HG03558 (cell line): Measurements from ENCODE around the gene CENPU.
"Not testable (repeated sequence)": the region's sequence is repeated elsewhere in the genome, so short reads cannot be mapped to it uniquely, and the experiment has no call there.

Experiments used
- ATAC-seq: cut with Tn5 transposase; IDR thresholded peaks from one replicate; pipeline ENCODE4 v1.9.1; 2021; ENCODE audit warnings: moderate number of reproducible peaks; ENCODE audit not compliant: unreplicated experiment; ENCODE audit errors: extremely low read depth

CENPU gene

DNA sequence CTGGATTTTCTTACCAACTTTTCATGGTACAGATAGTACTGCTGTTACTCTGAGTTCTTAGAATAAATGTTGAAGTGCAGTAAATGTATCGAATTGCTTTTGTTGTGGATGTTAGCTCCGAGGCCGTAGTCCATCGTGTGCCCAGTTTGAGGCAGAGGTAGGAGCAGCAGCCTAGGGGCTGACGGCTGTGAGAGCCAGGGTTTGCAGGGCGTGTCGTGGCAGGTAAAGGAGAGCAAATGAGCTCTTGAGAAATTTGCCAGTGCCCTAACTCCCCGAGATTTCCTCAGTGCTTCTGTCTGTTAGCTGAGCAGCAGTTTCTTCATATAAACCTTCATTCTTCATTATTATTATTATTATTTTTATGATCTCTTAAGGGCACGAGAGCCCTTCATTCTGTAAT is 62.8 kb downstream of the CENPU start:
- ATAC-seq, result no peak

DNA sequence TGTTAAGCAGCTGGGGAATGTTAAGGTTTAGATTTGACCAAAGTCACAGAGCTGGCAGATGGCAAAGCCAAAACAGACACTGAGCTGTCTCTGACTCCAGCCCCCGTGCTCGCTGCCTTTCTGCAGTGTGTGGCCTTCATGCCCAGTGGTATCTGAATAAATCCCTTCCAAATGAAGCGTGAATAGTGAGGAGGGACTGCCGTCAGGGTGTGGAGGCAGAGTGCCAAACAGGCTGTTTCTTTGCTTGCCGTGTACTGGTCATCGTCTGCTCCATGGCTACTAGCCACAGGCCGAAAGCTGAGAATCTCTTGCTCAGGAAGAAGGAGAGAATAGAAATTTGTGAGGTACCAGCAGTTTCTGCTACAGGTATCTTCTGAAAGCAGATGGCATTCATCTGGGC is 64.6 kb downstream of the CENPU start:
- ATAC-seq, result no peak

DNA sequence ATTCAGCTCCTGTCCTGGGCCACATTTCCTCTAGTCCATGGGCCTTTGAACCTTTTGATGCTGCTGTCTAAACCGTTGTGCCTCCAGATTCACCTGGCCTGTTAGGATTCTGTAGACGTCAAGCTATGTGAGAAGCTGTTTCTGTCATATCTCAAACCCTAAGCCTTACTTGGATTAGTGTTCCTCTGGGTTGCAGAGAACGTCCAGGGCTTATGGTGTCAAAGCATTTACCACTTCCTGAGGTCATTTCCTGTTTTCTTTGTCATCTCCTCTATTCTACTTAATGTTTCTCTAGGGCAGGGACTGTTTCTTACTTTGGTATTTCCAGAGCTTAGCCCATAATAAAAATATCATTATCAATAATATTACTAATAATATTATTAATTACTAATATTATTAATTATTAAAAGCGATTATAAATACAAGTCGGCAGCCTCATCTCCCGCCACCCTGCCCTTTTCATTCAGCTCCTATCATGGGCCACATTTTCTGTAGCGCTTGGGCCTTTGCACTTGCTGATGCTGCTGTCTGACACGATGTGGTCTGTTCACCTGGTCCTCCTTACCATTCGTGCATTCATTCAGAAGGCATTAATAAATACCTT is 65.3 kb downstream of the CENPU start:
- no peak for ATAC-seq

DNA sequence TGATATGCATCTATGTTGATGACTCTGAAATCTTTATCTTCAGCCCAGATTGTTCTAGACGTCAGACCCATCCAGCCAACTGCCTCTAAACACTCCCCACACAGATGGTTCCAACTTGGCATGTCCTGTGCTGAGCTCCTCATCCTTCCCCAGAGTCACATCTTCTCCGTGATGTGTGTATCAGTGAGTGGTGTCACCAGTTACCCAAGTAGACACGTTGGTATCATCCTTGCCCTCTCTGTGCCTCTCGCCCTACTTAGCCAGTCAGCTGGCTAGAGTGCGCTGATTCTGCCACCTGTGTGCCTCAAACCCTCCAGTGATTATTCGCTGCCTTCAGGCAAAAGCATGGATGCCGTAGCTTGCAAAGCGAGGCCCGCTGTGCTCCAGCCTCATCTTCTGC is 65.8 kb downstream of the CENPU start:
- no peak for ATAC-seq

DNA sequence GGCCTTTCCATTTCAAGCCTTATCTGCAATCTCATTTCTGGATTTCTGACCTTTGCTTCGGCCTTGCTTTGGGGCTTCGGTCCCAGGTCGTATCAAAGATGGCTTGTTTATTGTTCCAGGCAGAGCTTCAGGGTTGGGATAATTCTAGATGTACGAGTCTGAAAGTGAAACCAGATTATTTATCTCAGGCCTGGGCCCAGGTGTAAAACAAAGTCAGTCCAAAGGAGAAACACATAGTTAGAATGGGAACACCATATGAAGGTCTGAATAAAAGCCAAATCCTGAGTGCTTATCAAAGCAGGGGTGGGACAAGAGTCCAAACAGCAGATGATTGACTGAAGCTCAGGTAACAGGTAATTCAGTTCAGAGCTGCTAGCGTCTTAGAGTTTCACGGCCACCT is 67.2 kb downstream of the CENPU start:
- ATAC-seq, result no peak

DNA sequence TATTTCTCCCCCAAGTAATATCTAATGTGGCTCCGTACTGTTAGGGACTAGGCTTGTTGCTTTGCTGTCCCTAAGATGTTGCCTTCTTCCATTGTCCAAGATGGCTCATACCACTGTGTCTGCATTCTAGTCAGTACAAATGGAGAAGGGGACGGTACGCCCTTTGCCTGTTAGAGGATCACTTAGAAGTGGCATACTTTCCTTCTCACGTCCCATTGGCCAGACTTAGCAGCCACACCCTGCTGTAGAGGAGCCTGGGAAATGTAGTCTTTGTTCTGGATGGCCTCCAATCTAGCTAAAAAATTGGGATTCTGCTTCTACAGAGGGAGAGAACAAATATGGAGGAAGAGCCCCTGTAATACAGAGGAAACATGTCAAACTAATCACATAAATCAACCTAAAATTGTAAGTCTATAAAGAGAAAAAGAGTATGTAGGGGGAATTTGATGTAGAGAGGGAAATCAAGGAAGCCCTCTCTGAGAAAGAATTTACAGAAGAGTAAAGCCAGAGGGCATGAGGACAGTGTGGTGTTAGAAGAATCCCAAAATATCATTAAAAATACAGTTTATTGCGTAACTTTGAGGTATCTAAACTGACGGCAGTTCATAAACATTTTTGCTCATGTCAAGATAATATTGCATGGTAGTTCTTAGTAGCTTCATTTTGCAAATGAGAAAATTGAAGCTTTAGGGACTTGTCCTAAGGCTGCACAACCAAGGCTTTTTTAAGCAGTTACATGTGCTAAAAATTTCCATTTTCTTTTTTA is 69.3 kb downstream of the CENPU start:
- no peak for ATAC-seq

DNA sequence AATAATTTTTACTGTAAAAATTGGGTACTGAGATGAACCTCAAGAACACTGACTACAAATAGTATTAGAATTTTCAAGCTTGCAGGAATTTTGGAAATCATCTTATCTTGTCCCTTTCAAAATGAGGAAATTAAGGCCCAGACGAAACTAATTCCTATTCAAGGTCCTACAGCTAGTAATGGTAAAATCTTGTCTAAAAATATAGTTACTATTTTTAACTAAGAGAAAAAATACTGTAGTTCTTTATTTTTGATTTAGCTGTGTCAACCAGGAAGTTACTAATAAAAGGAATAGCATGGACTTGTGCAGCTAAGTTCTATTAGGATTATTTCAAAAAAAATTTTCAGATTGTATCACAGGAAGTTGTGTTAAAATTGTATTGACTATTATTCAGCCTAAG is 71.7 kb downstream of the CENPU start:
- no peak for ATAC-seq

DNA sequence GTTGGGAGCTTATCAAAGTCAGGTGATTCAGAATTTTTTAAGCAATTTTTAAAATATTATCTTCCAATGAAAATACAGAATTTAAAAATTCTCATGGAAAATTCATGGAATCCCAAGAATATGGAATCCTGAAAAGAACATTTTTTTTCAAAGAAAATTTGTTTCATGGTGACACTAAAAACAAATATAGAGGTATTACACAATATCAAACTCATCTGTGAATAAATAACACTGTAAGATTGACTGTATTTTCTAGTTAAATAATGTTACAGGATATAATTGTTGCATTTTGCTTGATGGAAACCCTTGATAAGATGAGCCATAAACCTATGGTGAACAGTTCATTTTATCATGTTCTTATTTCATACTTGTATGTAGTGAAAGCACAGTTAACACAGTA is 72.9 kb downstream of the CENPU start:
- no peak for ATAC-seq

DNA sequence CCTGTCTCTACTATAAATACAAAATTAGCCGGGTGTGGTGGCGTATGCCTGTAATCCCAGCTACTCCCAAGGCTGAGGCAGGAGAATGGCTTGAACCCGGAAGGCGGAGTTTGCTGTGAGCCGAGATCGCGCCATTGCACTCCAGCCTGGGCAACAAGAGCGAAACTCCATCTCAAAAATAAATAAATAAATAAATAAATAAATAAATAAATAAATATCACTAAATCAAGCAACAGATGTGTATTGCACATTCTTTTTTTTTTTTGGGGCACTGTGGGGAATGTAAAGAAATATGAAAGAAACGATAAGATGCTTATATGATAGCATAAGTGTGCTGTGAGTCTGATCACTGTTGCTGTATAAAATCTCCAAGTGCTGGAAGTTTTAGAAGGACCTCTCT is 76.1 kb downstream of the CENPU start:
- ATAC-seq, result not testable (repeated sequence)

DNA sequence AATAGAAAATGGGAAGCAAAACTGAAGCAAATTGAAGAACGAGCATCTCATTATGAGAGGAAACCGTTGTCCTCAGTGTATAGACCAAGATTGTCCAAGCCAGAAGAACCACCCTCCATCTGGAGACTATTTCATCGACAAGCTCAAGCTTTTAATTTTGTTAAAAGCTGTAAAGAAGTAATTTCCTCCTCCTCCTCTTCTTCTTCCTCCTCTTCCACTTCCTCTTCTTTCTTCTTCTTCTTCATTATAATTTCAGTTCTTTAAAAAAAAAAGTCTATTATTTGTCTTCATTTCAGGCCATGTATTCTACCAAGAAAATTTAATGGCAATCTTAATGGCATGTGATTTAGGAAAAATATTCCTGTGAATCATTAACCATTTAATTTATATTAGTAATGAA is 76.8 kb downstream of the CENPU start:
- no peak for ATAC-seq

DNA sequence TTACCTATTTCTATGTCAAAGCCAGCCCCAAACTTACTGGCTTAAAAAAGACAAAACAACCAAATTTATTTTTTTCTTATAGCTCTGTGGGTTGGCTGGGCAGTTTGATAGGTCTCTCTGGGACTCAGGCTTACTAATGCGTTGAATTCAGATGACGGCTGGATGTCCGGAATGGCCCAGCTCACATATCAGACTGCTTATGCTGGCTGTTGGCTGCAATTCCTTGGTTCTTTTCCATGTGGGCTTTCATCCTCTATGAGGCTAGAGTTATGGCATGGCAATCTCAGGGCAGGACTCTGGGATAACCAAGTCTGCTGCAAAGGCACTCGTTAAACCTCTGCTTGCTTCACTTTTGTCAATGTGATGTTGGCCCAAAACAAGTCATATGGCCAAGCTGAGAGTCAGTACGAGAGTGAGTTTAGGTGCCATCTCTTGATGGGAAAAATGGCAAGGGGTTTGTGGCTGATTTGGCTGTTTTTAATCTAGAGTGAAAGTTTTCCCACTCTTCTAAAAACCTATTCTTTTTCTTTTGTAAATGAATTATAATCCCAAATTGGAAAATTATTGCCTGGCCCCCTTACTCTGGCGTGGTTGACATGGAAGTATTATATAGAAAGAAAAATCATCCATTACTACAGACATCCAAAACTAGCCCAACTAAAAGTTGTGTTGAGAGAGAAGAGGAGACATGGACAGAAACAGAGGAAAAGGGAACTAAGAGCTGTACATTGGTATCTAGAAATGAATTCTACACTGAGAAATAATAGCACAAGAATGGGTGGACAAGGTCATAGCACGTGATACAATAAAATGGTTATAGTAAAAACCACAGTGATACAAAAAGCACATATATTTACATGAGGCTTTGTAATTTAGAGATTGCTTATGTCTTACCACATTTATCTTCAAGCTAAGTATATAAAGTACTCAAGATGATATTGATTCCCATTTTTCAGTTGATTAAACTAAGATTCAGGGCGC is 77.7 kb downstream of the CENPU start:
- ATAC-seq, result no peak

DNA sequence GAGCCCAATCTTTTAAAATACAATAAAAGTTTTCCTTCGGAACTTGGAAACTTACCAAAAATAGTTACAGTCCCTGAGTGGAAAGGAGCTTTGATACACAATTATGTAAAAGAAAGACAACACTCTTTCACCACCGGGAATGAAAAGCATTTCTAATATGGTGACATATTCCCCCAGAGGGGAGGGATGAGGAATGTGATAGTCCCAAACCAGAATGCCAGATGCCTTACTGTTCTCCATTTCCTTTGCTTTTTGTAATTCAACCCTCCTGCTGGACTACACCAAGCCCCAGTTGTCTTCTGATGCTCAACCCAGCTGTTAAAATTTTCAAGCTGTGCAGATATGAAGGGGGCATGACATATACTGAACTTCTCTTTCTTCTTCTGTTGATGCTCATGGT is 80.2 kb downstream of the CENPU start:
- no peak for ATAC-seq

DNA sequence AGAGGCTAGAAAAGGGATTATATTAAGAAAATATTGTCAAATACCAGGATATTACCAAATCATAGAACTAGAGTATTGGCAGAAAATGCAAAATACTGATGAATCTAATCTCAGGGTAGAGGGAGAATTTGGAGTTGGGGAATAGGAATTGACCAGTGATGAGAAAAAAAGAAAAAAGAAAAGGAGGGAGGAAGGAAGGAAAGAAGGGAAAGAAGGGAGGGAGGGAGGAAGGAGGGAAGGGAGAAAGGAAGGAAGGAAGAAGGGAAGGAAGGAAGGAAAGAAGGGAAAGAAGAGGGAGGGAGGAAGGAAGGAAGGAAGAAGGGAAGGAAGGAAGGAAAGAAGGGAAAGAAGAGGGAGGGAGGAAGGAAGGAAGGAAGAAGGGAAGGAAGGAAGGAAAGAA is 81.2 kb downstream of the CENPU start:
- not testable (repeated sequence) for ATAC-seq

DNA sequence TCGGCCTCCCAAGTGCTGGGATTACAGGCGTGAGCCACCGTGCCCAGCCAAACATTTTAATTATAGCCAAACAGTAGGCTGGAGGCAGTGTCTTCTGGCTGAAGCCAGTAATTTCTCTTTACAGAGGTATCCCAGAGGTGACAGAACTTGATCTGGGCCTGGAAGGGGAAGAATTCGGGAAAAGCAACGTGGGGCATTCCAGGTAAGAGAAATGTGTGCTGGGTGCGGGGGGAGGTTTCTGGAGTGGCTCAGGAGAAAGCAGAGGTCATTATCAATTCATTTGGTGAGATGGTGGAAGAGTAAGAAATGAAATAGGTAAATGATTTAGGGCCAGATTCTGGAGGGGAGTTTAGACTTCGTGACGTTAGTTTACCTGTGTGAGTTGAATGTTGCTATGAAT is 82.0 kb downstream of the CENPU start:
- no peak for ATAC-seq

DNA sequence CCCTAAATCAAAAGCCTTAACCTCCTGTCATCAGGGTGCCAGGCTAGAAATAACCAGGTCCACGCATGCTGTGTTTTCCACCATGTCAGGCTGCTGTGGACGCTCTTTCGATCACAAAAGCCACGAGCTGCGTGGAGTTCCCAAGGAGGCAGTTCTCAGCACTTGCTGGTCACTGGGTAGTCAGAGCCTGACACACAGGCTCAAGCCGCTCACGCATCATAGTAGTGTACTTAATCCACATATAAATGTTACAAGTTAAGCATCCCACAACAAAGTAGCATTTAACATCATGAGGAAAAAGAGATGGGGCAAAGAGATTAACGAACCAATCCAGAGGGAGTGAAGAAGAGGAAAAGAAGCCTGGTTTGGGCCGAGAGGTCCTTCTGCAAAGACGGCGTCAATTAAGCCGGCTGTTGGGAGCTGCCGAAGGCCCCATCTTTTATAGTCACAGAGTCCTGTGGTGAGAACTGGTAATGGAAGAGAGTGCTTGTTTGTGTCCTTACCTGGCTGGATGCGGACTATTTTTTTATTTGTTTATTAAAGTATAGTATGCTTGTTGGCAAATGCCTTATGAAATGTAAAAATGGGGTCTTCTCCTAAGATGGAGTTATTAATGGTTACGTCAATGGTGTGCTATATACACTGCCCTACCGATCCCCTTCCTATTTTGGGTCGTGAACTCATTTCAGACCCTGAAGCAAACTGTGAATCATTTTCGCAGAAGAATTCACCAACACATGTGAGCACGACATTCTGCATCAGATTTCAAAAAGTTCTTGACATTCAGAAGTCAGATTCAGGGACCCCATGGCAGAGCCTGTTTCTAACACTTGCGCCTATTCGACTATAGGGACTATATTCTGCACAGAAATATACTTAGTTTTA is 83.7 kb downstream of the CENPU start:
- no peak for ATAC-seq

DNA sequence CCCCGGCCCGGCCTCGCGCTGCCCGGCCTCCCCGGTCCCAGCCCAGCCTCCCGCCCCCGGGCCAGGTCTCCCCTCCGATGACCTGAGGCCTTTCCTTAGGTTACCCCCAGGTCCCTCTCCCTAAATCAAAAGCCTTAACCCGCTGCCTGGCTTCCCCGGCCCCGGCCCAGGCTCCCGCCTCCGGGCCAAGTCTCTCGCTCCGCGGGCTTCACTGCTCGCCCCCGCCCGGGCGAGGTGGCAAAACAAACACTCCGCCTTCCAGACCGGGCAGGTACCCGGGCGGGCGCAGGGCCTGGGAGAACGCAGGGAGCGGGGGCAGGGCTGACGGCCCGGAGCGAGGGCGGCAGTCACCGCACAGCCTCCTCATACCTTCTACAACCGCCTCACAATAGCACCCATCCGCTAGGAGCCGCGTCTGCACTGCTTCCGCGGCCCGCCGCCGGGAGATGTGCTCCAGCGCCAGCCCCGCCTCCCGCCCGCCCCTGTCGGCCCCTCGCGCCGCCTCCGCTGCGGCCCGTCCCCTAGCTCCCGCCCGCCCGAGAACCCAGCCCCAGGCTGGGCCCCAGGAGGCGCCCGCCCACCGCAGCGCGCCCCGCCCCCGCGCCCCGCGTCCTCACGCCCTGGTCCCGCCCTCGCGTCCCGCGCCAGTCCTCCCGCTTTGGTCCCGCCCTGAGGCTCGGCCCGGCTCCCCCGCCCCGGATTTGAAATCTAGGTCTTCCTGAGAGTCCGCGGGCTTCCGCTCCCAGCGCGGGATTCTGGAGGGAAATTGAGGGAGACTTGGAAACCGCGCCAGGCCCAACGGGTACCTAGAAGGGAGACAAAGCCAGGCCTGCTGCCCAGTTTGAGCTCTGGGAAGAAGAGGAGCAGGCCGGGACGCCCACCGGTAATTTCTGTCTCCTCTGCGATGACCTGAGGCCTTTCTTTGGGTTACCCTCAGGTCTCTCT is 84.6 kb downstream of the CENPU start, which contains the start of the genes CASP3 and PRIMPOL:
TSS of gene CASP3 (minus strand) at position 422 of the 945 bp plus-strand sequence. CDS start 10,994 bp downstream, outside the sequence.
TSS of gene PRIMPOL (plus strand) at position 713 of the 945 bp plus-strand sequence. CDS start 7,403 bp downstream, outside the sequence.
- peak; percentile 72 for ATAC-seq

DNA sequence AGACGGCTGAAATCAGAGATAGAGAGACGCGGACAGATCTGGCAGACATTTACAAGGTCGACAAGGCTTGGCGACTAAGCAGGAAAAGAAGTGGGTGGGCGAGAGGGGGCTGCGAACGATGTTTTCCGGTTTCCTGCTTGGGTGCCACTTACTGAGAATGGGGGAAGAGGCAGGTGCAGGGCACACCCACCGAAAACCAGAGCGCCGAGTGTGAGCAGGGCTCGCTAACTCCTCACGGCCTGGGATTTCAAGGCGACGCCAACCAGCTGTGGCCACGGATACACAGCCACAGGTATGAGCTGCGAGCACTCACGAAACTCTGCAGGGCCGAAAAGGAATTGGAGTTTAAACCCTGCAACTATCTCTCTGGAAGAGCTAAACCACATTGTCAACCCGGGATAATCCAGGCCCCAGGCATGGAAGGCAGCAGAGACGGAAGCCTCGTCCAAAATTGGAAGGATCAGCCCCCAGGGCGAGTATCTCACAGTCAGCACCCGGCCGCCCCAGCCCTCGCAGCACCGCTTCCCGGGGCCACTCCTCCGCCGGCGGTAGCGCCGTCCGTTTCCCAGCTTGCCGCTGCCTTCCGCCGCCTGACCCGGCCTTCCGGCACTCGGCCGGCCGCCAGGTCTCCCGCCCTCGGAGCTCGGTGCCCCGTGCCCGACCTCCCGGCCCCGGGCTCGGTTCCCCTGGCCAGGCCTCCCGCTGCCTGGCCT is 85.4 kb downstream of the CENPU start:
- ATAC-seq, result no peak

DNA sequence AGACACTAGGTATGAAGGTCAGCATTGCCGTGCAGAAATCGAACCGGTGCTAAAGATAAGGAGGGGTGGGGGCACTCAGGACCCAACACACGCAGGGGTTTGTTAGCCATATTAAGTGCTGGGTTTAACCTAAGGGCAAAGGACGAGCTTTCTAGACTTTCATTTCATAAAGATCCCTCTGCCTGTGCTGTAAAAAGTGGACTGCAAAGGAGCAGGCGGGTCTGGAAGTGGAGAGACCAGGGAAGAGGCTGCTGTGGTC is 85.9 kb downstream of the CENPU start:
- ATAC-seq, result no peak
